KMS-11 (cell line): ENCODE measurements around the gene AKR1C8.
"Not testable (repeated sequence)": the region's sequence is repeated elsewhere in the genome, so short reads cannot be mapped to it uniquely, and the experiment has no call there.

Experiments used
- H2AFZ ChIP-seq: fragments of 200-600 bp; sonication (generic); 2 replicates; pipeline ENCODE4 v1.6.1; 2016; ENCODE audit warnings: antibody characterized with exemption, mixed run types, low read depth
- H3K27ac ChIP-seq: fragments of 200-600 bp; sonication (generic); 2 replicates; pipeline ENCODE4 v1.6.1; 2016; ENCODE audit warnings: mild to moderate bottlenecking, mixed run types
- H3K27me3 ChIP-seq: fragments of 200-600 bp; sonication (generic); 2 replicates; pipeline ENCODE4 v1.6.1; 2017; ENCODE audit warnings: mild to moderate bottlenecking, low read depth, mixed run types, moderate library complexity; ENCODE audit not compliant: insufficient read depth
- H3K36me3 ChIP-seq: fragments of 200-600 bp; sonication (generic); 2 replicates; pipeline ENCODE4 v1.6.1; 2017; ENCODE audit warnings: mild to moderate bottlenecking, mixed run types; ENCODE audit not compliant: insufficient read depth
- H3K4me1 ChIP-seq: fragments of 200-600 bp; sonication (generic); 2 replicates; pipeline ENCODE4 v1.6.1; 2016; ENCODE audit warnings: mild to moderate bottlenecking, low read depth, mixed run types; ENCODE audit not compliant: poor library complexity, severe bottlenecking
- H3K4me2 ChIP-seq: fragments of 200-600 bp; sonication (generic); 2 replicates; pipeline ENCODE4 v1.7.0; 2016; ENCODE audit warnings: mild to moderate bottlenecking, mixed run types
- H3K4me3 ChIP-seq: fragments of 200-600 bp; sonication (generic); IDR thresholded peaks from 2 replicates; pipeline ENCODE4 v1.6.1; 2017; ENCODE audit warnings: low read depth, low read length, mixed read lengths; ENCODE audit not compliant: insufficient read depth
- H3K79me2 ChIP-seq: fragments of 200-600 bp; sonication (generic); 2 replicates; pipeline ENCODE4 v1.6.1; 2016; ENCODE audit warnings: low read depth, mixed run types; ENCODE audit not compliant: insufficient read depth
- H3K9ac ChIP-seq: fragments of 200-600 bp; sonication (generic); 2 replicates; pipeline ENCODE4 v1.6.1; 2016; ENCODE audit warnings: mild to moderate bottlenecking, mixed run types
- H4K20me1 ChIP-seq: fragments of 200-600 bp; sonication (generic); 2 replicates; pipeline ENCODE4 v1.6.1; 2016; ENCODE audit warnings: mild to moderate bottlenecking, mixed run types; ENCODE audit not compliant: insufficient read depth
- CTCF ChIP-seq: fragments of 200-600 bp; sonication (generic); conservative IDR thresholded peaks from 2 replicates; pipeline ENCODE4 v1.6.1; 2017; ENCODE audit warnings: low read depth, mild to moderate bottlenecking, antibody characterized with exemption, low read length, moderate library complexity, mixed read lengths

The AKR1C8 gene

GRCh38 chr10:5143137-5143536 is 41.8 kb downstream of the AKR1C8 start:
- no peaks in the 10 kb centered on the region for H4K20me1 ChIP-seq
- TF ChIP-seq CTCF, result no peak

DNA sequence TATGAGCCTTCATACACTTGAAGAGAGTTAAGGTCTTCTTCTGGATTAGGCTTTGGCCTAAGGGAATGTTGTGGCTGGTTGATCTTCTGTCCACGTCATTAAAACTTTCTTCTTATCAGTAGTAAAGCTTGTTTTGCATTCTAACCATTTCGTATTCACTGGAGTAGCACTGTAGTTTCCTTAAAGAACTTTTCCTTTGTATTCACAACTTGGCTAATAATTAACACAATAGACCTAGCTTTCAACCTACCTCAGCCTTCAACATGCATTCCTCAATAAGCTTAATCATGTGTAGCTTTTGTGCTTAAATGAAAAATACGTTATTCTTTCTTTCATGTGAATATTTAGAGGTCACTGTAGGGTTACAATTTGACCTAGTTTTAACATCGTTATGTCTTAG is 42.8 kb downstream of the AKR1C8 start:
- TF ChIP-seq CTCF, result no peak
- Histone ChIP-seq H3K4me3 (no peak overlapping the region), H3K27ac (no peak overlapping the region), H3K9ac (no peak overlapping the region), H3K4me2 (no peak overlapping the region), H3K79me2 (no peaks in the 10 kb centered on the region), H3K36me3 (no peaks in the 10 kb centered on the region), H3K27me3 (no peaks in the 10 kb centered on the region), H3K4me1 (no peaks in the 10 kb centered on the region), H2AFZ (no peak overlapping the region), H4K20me1 (no peaks in the 10 kb centered on the region)

More at GRCh38 chr10:5143137-5143536, 41.8 kb downstream of the AKR1C8 start:
- H2AFZ ChIP-seq, result no peak overlapping the region
- H3K36me3 ChIP-seq, result no peaks in the 10 kb centered on the region
- H3K27ac ChIP-seq, result no peak overlapping the region
- no peak overlapping the region for H3K4me2 ChIP-seq
- no peak overlapping the region for H3K9ac ChIP-seq
- no peaks in the 10 kb centered on the region for H3K79me2 ChIP-seq
- H3K4me3 ChIP-seq, result no peak overlapping the region
- no peaks in the 10 kb centered on the region for H3K4me1 ChIP-seq
- H3K27me3 ChIP-seq, result no peaks in the 10 kb centered on the region

DNA sequence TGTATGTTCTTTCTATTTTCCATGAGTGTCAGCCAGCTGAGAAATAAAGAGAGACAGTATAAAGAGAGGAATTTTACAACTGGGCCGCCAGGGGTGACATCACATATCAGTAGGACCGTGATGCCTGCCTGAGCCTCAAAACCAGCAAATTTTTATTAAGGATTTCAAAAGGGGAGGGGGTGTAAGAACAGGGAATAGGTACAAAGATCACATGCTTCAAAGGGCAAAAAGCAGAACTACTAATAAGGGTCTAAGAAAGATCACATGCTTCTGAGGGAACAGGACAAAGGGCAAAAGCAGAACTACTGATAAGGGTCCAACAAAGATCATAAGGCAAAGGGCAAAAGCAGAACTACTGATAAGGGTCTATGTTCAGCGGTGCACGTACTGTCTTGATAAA is 47.3 kb downstream of the AKR1C8 start:
- H3K79me2 ChIP-seq, result not testable (repeated sequence)

GRCh38 chr10:5136468-5137087 is 48.4 kb downstream of the AKR1C8 start:
- H3K36me3 ChIP-seq, result no peaks in the 10 kb centered on the region
- no peak overlapping the region for H3K27ac ChIP-seq
- no peaks in the 10 kb centered on the region for H3K79me2 ChIP-seq
- no peaks in the 10 kb centered on the region for H3K27me3 ChIP-seq
- H3K4me2 ChIP-seq, result no peak overlapping the region
- no peak for TF ChIP-seq CTCF
- no peak overlapping the region for H3K9ac ChIP-seq
- no peaks in the 10 kb centered on the region for H3K4me1 ChIP-seq
- H3K4me3 ChIP-seq, result no peak overlapping the region
- H2AFZ ChIP-seq, result no peak overlapping the region
- H4K20me1 ChIP-seq, result no peaks in the 10 kb centered on the region

More for the DNA sequence above, 47.3 kb downstream of the AKR1C8 start:
- not testable (repeated sequence) for H2AFZ ChIP-seq, H3K4me2 ChIP-seq, H4K20me1 ChIP-seq, H3K9ac ChIP-seq, H3K27me3 ChIP-seq, H3K27ac ChIP-seq, H3K36me3 ChIP-seq, H3K4me1 ChIP-seq, H3K4me3 ChIP-seq

DNA sequence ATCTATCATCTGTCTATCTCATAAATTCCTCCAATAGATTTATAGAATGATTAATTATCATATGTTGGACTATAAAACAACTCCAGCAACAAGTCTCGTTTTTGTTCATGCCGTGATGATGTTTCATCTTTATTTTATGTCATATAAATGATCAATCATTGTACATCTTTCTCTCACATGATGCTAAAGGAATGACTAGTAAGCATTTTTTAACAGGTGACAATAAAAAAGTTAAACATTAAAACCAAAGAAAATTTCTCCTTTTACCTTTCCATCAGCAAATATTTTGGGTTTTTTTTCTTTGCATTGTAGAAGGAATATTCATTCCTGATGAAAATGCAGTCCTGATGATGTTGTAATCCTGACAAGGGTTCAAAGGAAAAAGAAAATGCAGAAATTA is 49.4 kb downstream of the AKR1C8 start:
- Histone ChIP-seq H3K27ac (no peak overlapping the region), H3K4me2 (no peak overlapping the region), H3K36me3 (no peaks in the 10 kb centered on the region), H2AFZ (no peak overlapping the region), H3K4me3 (no peak overlapping the region), H3K79me2 (no peaks in the 10 kb centered on the region), H4K20me1 (no peaks in the 10 kb centered on the region), H3K9ac (no peak overlapping the region), H3K27me3 (no peaks in the 10 kb centered on the region), H3K4me1 (no peaks in the 10 kb centered on the region)
- TF ChIP-seq CTCF, result no peak
